ENCODE data around the gene LMAN2.

- TF ChIP-seq SMC3 (IDR thresholded peaks at IDR 0.05) (no peak), CTCF (IDR thresholded peaks at IDR 0.05) (no peak), RAD21 (conservative IDR thresholded peaks at IDR 0.05 in 1 of 2, IDR thresholded peaks at IDR 0.05 in 1 of 2) (0 out of 5 replicates have a peak, but pooled peaks of 1 of the 2 experiments have one; percentile 33), EP300 (IDR thresholded peaks at IDR 0.05) (no peak), POLR2A (IDR thresholded peaks at IDR 0.05; ENCODE audit: low read length) (peak; percentile 20; the same call in 1 of the 2 replicates)
Measured at GRCh38 chr5:177371120-177372033, 19.9 kb upstream of the LMAN2 start.
